Measurements from ENCODE around the gene MED9. TPM values are rescaled to one million over a fixed set of nuclear protein-coding genes. Genes with fewer than 3 reads are reported as not detected.

Gene MED9
- total and polyA plus RNA-seq, 9 of the 15 experiments (the other 6 are each of a cell fraction or from before 2014, with no cell fraction given), result 2.2 to 15.8 (median 12.7) TPM

DNA sequence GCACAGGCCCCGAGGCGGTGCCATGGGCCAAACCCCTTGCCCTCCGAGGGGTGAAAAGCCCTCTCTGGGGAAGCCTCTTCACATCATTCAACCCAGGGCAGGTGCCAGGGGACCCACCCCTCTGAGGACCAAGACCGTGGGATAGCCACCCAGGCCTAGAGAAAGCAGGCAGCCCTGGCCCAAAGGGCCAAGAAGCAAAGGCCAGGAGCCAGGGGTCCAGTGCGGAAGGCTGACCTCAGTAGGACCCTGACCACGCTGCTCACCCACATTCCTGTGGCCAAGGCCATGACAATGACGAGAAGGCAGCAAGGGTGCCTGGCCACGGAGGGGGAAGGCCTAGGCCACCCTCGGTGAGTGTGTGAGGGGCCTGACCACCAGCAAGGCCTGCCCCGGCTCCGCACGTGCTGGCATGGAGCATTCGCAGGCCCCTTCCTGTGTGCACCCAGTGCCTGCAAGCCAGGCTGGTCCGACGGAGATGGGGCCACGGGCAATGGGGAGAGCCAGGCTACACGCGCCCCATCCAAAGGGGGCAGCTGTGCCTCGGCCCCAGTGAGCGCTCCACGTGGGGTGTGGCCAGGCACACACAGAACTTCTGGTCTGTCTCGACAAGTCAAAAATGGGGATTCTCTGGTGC is 43.9 kb downstream of the MED9 start:
- Histone ChIP-seq H4K20me1 (replicated peaks; ENCODE audit: control insufficient read depth, insufficient read depth, low read length) (no peaks in the 10 kb centered on the region), H3K4me1 (replicated peaks in 1 of 2; ENCODE audit: control insufficient read depth in 2 of 2, insufficient read depth in 2 of 2, low read length in 2 of 2) (peaks cover 0 to 10% of the 10 kb centered on the region in 2 experiments; a peak in 2 of 5 replicates), H3K36me3 (ENCODE audit: control insufficient read depth, insufficient read depth, low read length) (no peaks in the 10 kb centered on the region), H3K27ac (ENCODE audit: extremely low read depth, low read depth, low read length) (no peak overlapping the region), H3K9me1 (ENCODE audit: control insufficient read depth, insufficient read depth, low read length) (no peaks in the 10 kb centered on the region), H2AFZ (ENCODE audit: low read depth, low read length) (no peak overlapping the region), H3K4me3 (no peak overlapping the region), H3K4me2 (ENCODE audit: insufficient read depth, low read length) (no peak overlapping the region), H3K27me3 (ENCODE audit: control insufficient read depth in 2 of 2, insufficient read depth in 2 of 2, low read length in 2 of 2) (no peaks in the 10 kb centered on the region), H3K9me3 (replicated peaks; ENCODE audit: control insufficient read depth, insufficient read depth, low read depth, low read length) (no peaks in the 10 kb centered on the region), H3K9ac (ENCODE audit: insufficient read depth in 1 of 2, low read depth in 2 of 2, low read length in 2 of 2) (no peak overlapping the region), H3K79me2 (ENCODE audit: control insufficient read depth, insufficient read depth, low read length) (no peaks in the 10 kb centered on the region)
- FAIRE-seq (no peak), ATAC-seq (no peak), DNase-seq (ENCODE audit: extremely low read depth in 1 of 4, low spot score in 3 of 4) (no peak)
- 64% methylated on average over 11 of the region's 22 CpGs for WGBS (ENCODE audit: insufficient coverage, low coverage, missing lambda C conversion rate)
- intact Hi-C loops (cut with micrococcal nuclease) (no loop called here), in situ Hi-C loops (cut with MboI) (no loop called here)
- CTCF ChIA-PET (ENCODE audit: low intra/inter-chr PET ratio), result no interaction called here
- POLR2A ChIA-PET, result interaction anchor here (1.2 kb wide), 1 partner anchor 24 kb away, joined by 3 read pairs; no protein-coding TSS in a partner anchor
- no TSS peak for BruUV-seq (replicated peaks)
- TF ChIP-seq ZSCAN29 (IDR thresholded peaks at IDR 0.05), result no peak
- TF ChIP-seq ZFX (CRISPR knock-in tag; IDR thresholded peaks at IDR 0.05), result no peak
- TF ChIP-seq PURB (CRISPR knock-in tag; IDR thresholded peaks at IDR 0.05; ENCODE audit: low read depth), result no peak
- TF ChIP-seq, protein P1, sequence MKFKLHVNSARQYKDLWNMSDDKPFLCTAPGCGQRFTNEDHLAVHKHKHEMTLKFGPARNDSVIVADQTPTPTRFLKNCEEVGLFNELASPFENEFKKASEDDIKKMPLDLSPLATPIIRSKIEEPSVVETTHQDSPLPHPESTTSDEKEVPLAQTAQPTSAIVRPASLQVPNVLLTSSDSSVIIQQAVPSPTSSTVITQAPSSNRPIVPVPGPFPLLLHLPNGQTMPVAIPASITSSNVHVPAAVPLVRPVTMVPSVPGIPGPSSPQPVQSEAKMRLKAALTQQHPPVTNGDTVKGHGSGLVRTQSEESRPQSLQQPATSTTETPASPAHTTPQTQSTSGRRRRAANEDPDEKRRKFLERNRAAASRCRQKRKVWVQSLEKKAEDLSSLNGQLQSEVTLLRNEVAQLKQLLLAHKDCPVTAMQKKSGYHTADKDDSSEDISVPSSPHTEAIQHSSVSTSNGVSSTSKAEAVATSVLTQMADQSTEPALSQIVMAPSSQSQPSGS (CRISPR knock-in tag; IDR thresholded peaks at IDR 0.05), result no peak
- no peak for TF ChIP-seq FIP1L1 (IDR thresholded peaks at IDR 0.05; ENCODE audit: low read depth, low read length, poor library complexity, severe bottlenecking)
- TF ChIP-seq, protein P2, sequence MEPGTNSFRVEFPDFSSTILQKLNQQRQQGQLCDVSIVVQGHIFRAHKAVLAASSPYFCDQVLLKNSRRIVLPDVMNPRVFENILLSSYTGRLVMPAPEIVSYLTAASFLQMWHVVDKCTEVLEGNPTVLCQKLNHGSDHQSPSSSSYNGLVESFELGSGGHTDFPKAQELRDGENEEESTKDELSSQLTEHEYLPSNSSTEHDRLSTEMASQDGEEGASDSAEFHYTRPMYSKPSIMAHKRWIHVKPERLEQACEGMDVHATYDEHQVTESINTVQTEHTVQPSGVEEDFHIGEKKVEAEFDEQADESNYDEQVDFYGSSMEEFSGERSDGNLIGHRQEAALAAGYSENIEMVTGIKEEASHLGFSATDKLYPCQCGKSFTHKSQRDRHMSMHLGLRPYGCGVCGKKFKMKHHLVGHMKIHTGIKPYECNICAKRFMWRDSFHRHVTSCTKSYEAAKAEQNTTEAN (CRISPR knock-in tag; IDR thresholded peaks at IDR 0.05), result no peak
- no peak for TF ChIP-seq SREBF1 (IDR thresholded peaks at IDR 0.05; ENCODE audit: borderline replicate concordance, low read depth, low read length)
- no peak for TF ChIP-seq ZNF668 (CRISPR knock-in tag; IDR thresholded peaks at IDR 0.05)
- TF ChIP-seq, protein P3, sequence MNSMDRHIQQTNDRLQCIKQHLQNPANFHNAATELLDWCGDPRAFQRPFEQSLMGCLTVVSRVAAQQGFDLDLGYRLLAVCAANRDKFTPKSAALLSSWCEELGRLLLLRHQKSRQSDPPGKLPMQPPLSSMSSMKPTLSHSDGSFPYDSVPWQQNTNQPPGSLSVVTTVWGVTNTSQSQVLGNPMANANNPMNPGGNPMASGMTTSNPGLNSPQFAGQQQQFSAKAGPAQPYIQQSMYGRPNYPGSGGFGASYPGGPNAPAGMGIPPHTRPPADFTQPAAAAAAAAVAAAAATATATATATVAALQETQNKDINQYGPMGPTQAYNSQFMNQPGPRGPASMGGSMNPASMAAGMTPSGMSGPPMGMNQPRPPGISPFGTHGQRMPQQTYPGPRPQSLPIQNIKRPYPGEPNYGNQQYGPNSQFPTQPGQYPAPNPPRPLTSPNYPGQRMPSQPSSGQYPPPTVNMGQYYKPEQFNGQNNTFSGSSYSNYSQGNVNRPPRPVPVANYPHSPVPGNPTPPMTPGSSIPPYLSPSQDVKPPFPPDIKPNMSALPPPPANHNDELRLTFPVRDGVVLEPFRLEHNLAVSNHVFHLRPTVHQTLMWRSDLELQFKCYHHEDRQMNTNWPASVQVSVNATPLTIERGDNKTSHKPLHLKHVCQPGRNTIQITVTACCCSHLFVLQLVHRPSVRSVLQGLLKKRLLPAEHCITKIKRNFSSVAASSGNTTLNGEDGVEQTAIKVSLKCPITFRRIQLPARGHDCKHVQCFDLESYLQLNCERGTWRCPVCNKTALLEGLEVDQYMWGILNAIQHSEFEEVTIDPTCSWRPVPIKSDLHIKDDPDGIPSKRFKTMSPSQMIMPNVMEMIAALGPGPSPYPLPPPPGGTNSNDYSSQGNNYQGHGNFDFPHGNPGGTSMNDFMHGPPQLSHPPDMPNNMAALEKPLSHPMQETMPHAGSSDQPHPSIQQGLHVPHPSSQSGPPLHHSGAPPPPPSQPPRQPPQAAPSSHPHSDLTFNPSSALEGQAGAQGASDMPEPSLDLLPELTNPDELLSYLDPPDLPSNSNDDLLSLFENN (IDR thresholded peaks at IDR 0.05; ENCODE audit: low read depth in 2 of 2, low read length in 2 of 2), result no peak
- TF ChIP-seq, protein P4, sequence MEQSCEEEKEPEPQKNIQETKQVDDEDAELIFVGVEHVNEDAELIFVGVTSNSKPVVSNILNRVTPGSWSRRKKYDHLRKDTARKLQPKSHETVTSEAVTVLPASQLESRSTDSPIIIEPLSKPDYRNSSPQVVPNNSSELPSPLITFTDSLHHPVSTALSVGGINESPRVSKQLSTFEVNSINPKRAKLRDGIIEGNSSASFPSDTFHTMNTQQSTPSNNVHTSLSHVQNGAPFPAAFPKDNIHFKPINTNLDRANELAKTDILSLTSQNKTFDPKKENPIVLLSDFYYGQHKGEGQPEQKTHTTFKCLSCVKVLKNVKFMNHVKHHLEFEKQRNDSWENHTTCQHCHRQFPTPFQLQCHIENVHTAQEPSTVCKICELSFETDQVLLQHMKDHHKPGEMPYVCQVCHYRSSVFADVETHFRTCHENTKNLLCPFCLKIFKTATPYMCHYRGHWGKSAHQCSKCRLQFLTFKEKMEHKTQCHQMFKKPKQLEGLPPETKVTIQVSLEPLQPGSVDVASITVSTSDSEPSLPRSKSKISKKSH (CRISPR knock-in tag; IDR thresholded peaks at IDR 0.05), result no peak
- TF ChIP-seq, protein P5, sequence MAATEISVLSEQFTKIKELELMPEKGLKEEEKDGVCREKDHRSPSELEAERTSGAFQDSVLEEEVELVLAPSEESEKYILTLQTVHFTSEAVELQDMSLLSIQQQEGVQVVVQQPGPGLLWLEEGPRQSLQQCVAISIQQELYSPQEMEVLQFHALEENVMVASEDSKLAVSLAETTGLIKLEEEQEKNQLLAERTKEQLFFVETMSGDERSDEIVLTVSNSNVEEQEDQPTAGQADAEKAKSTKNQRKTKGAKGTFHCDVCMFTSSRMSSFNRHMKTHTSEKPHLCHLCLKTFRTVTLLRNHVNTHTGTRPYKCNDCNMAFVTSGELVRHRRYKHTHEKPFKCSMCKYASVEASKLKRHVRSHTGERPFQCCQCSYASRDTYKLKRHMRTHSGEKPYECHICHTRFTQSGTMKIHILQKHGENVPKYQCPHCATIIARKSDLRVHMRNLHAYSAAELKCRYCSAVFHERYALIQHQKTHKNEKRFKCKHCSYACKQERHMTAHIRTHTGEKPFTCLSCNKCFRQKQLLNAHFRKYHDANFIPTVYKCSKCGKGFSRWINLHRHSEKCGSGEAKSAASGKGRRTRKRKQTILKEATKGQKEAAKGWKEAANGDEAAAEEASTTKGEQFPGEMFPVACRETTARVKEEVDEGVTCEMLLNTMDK (IDR thresholded peaks at IDR 0.05; ENCODE audit: borderline replicate concordance, insufficient read depth, low read depth, low read length, poor library complexity, severe bottlenecking), result no peak

All from K562 (cell line).